ENCODE measurements around the gene TLR9. TPM values are rescaled to one million over a fixed set of nuclear protein-coding genes. Genes with fewer than 3 reads are reported as not detected.
A peak's percentile ranks its signal among the peaks of the same experiment; 100 is the strongest.
"Not testable (repeated sequence)": the region's sequence is repeated elsewhere in the genome, so short reads cannot be mapped to it uniquely, and the experiment has no call there.

The TLR9 gene
- total RNA-seq, 1 experiment from 2014 or later, result not detected

GRCh38 chr3:52272831-52273230 lies 47.4 kb upstream of the TLR9 start (continued):
- TF ChIP-seq ZSCAN18 (CRISPR knock-in tag; IDR thresholded peaks at IDR 0.05) (no peak), GRHL2 (CRISPR knock-in tag; IDR thresholded peaks at IDR 0.05; ENCODE audit: insufficient replicate concordance, severe bottlenecking) (no peak)

GRCh38 chr3:52272172-52272571 lies 46.7 kb upstream of the TLR9 start:
- Mint-ChIP-seq H3K27ac (peak overlapping the region; percentile 66; the same call in 1 of the 2 replicates), H3K36me3 (peaks cover 57% of the 10 kb centered on the region), H3K4me1 (peaks cover 27% of the 10 kb centered on the region)
- ATAC-seq; H3K4me3 Mint-ChIP-seq; H3K27me3 Mint-ChIP-seq (ENCODE audit: low read depth); DNase-seq (ENCODE audit: low spot score); H3K9me3 Mint-ChIP-seq; POLR2A ChIA-PET: not testable (repeated sequence)
- CTCF ChIA-PET, result interaction anchor here (1.3 to 1.5 kb wide), 2 partner anchors 40 to 52 kb away, joined by 3 to 4 read pairs; no protein-coding TSS in a partner anchor

GRCh38 chr3:52270252-52270754 lies 44.9 kb upstream of the TLR9 start:
- DNase-seq (ENCODE audit: low spot score) (no peak), ATAC-seq (no peak)
- H3K36me3 Mint-ChIP-seq, result peaks cover 71% of the 10 kb centered on the region
- H3K4me1 Mint-ChIP-seq, result peaks cover 12% of the 10 kb centered on the region; the same call in 1 of the 2 replicates
- ChIA-PET POLR2A (no interaction called here), CTCF (no interaction called here)
- TF ChIP-seq, protein P1, sequence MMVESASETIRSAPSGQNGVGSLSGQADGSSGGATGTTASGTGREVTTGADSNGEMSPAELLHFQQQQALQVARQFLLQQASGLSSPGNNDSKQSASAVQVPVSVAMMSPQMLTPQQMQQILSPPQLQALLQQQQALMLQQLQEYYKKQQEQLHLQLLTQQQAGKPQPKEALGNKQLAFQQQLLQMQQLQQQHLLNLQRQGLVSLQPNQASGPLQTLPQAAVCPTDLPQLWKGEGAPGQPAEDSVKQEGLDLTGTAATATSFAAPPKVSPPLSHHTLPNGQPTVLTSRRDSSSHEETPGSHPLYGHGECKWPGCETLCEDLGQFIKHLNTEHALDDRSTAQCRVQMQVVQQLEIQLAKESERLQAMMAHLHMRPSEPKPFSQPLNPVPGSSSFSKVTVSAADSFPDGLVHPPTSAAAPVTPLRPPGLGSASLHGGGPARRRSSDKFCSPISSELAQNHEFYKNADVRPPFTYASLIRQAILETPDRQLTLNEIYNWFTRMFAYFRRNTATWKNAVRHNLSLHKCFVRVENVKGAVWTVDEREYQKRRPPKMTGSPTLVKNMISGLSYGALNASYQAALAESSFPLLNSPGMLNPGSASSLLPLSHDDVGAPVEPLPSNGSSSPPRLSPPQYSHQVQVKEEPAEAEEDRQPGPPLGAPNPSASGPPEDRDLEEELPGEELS (CRISPR knock-in tag; IDR thresholded peaks at IDR 0.05), result no peak
- TF ChIP-seq NFYB (CRISPR knock-in tag; conservative IDR thresholded peaks at IDR 0.05; ENCODE audit: low read depth) (no peak), CREB1 (CRISPR knock-in tag; IDR thresholded peaks at IDR 0.05) (no peak), ZBTB21 (CRISPR knock-in tag; IDR thresholded peaks at IDR 0.05; ENCODE audit: borderline replicate concordance) (no peak), NR1H2 (CRISPR knock-in tag; IDR thresholded peaks at IDR 0.05) (no peak), TEAD4 (CRISPR knock-in tag; IDR thresholded peaks at IDR 0.05) (no peak), ZNF232 (CRISPR knock-in tag; IDR thresholded peaks at IDR 0.05) (no peak), HMGA2 (CRISPR knock-in tag; IDR thresholded peaks at IDR 0.05) (no peak), ZBTB43 (CRISPR knock-in tag; IDR thresholded peaks at IDR 0.05) (no peak), GABPB1 (CRISPR knock-in tag; IDR thresholded peaks at IDR 0.05) (no peak)
- TF ChIP-seq, protein P2, sequence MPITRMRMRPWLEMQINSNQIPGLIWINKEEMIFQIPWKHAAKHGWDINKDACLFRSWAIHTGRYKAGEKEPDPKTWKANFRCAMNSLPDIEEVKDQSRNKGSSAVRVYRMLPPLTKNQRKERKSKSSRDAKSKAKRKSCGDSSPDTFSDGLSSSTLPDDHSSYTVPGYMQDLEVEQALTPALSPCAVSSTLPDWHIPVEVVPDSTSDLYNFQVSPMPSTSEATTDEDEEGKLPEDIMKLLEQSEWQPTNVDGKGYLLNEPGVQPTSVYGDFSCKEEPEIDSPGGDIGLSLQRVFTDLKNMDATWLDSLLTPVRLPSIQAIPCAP (CRISPR knock-in tag; IDR thresholded peaks at IDR 0.05), result no peak
- TF ChIP-seq, protein P3, sequence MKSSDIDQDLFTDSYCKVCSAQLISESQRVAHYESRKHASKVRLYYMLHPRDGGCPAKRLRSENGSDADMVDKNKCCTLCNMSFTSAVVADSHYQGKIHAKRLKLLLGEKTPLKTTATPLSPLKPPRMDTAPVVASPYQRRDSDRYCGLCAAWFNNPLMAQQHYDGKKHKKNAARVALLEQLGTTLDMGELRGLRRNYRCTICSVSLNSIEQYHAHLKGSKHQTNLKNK (CRISPR knock-in tag; IDR thresholded peaks at IDR 0.05), result no peak
- TF ChIP-seq, protein P4, sequence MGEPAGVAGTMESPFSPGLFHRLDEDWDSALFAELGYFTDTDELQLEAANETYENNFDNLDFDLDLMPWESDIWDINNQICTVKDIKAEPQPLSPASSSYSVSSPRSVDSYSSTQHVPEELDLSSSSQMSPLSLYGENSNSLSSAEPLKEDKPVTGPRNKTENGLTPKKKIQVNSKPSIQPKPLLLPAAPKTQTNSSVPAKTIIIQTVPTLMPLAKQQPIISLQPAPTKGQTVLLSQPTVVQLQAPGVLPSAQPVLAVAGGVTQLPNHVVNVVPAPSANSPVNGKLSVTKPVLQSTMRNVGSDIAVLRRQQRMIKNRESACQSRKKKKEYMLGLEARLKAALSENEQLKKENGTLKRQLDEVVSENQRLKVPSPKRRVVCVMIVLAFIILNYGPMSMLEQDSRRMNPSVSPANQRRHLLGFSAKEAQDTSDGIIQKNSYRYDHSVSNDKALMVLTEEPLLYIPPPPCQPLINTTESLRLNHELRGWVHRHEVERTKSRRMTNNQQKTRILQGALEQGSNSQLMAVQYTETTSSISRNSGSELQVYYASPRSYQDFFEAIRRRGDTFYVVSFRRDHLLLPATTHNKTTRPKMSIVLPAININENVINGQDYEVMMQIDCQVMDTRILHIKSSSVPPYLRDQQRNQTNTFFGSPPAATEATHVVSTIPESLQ (CRISPR knock-in tag; IDR thresholded peaks at IDR 0.05), result no peak
- TF ChIP-seq, protein P5, sequence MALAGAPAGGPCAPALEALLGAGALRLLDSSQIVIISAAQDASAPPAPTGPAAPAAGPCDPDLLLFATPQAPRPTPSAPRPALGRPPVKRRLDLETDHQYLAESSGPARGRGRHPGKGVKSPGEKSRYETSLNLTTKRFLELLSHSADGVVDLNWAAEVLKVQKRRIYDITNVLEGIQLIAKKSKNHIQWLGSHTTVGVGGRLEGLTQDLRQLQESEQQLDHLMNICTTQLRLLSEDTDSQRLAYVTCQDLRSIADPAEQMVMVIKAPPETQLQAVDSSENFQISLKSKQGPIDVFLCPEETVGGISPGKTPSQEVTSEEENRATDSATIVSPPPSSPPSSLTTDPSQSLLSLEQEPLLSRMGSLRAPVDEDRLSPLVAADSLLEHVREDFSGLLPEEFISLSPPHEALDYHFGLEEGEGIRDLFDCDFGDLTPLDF (CRISPR knock-in tag; IDR thresholded peaks at IDR 0.05), result no peak
- H3K27ac Mint-ChIP-seq, result 0 out of 2 replicates have a peak overlapping the region, but pooled peaks have one; percentile 57
- no peak overlapping the region for H3K4me3 Mint-ChIP-seq
- no peaks in the 10 kb centered on the region for H3K27me3 Mint-ChIP-seq (ENCODE audit: low read depth)
- no peaks in the 10 kb centered on the region for H3K9me3 Mint-ChIP-seq
